Hematopoietic multipotent progenitor cell treated with erythropoietin and hydrocortisone succinate and interleukin-3 and kit ligand, for 15 days (in vitro differentiated cells): Measurements from ENCODE around the gene GPR137.

ENCODE experiments used
- DNase-seq: peaks from one replicate; pipeline ENCODE4 v3.0.0-alpha.2; 2015; ENCODE audit warnings: low spot score

GPR137 gene

GRCh38 chr11:64249038-64249437 lies 36.6 kb upstream of the GPR137 start:
- no peak for DNase-seq

GRCh38 chr11:64249563-64250414 lies 35.9 kb upstream of the GPR137 start:
- no peak for DNase-seq

- no peak for DNase-seq
These were observed 35.1 kb upstream of the GPR137 start for GRCh38 chr11:64250415-64251015.

- peak; percentile 66 for DNase-seq
These were observed 34.5 kb upstream of the GPR137 start, which contains the start of gene PLCB3 for GRCh38 chr11:64251016-64251752. Gene PLCB3 (plus strand): TSS chr11:64251530. CDS start chr11:64251650, 120 bp downstream.

GRCh38 chr11:64251753-64252002 lies 34.0 kb upstream of the GPR137 start:
- DNase-seq: no peak

GRCh38 chr11:64252003-64252872 lies 33.4 kb upstream of the GPR137 start:
- peak; percentile 63 for DNase-seq

GRCh38 chr11:64253043-64253442 lies 32.6 kb upstream of the GPR137 start:
- DNase-seq: no peak

GRCh38 chr11:64253481-64253880 lies 32.2 kb upstream of the GPR137 start:
- DNase-seq: peak; percentile 71

GRCh38 chr11:64254326-64254725 lies 31.3 kb upstream of the GPR137 start:
- DNase-seq: no peak

- DNase-seq: no peak
These were observed 30.2 kb upstream of the GPR137 start for GRCh38 chr11:64255135-64256128.

- no peak for DNase-seq
These were observed 29.3 kb upstream of the GPR137 start for GRCh38 chr11:64256300-64256699.

GRCh38 chr11:64258356-64258755 lies 27.3 kb upstream of the GPR137 start:
- no peak for DNase-seq

- no peak for DNase-seq
These were observed 26.6 kb upstream of the GPR137 start for GRCh38 chr11:64258946-64259532.

GRCh38 chr11:64259533-64260067 lies 26.0 kb upstream of the GPR137 start:
- DNase-seq: no peak

- no peak for DNase-seq
These were observed 25.4 kb upstream of the GPR137 start for GRCh38 chr11:64260147-64260708.

GRCh38 chr11:64261556-64262080 lies 24.0 kb upstream of the GPR137 start:
- no peak for DNase-seq

- no peak for DNase-seq
These were observed 23.2 kb upstream of the GPR137 start for GRCh38 chr11:64262271-64263002.

GRCh38 chr11:64263021-64263946 lies 22.4 kb upstream of the GPR137 start:
- DNase-seq: no peak
